ENCODE measurements around the gene SCP2. TPM values are rescaled to one million over a fixed set of nuclear protein-coding genes. Genes with fewer than 3 reads are reported as not detected.

Gene SCP2
- total and polyA plus RNA-seq, 2 experiments from 2014 or later = 131 to 236 TPM

DNA sequence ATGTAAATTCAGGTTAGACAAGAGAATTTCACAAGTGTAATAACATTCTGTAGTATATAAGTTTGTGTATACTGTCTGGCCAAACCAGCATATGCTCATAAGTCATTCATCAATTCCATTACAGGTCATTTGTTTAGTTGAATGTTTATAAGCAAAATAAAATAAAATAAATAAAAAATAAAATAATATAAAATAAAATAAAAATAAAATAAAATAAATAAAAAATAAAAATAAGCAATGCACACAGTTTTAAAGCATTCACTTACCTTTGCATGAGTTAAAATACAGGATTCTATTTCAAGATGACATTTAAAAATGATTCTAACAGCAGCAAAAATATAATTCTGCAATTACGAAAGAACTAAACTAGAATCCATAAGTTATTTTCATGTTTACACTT is 144.8 kb downstream of the SCP2 start:
- H3K27me3 ChIP-seq = no peaks in the 10 kb centered on the region
- DNase-seq (ENCODE audit: low read depth in 1 of 2, low spot score in 1 of 2) = no peak
- H3K36me3 ChIP-seq = no peaks in the 10 kb centered on the region
- H3K27ac ChIP-seq = no peak overlapping the region
- H3K9me3 ChIP-seq (ENCODE audit: low read depth) = no peaks in the 10 kb centered on the region
- no peaks in the 10 kb centered on the region for H3K4me1 ChIP-seq (ENCODE audit: low read depth)
- H3K4me3 ChIP-seq = no peak overlapping the region
- TF ChIP-seq, protein P1, sequence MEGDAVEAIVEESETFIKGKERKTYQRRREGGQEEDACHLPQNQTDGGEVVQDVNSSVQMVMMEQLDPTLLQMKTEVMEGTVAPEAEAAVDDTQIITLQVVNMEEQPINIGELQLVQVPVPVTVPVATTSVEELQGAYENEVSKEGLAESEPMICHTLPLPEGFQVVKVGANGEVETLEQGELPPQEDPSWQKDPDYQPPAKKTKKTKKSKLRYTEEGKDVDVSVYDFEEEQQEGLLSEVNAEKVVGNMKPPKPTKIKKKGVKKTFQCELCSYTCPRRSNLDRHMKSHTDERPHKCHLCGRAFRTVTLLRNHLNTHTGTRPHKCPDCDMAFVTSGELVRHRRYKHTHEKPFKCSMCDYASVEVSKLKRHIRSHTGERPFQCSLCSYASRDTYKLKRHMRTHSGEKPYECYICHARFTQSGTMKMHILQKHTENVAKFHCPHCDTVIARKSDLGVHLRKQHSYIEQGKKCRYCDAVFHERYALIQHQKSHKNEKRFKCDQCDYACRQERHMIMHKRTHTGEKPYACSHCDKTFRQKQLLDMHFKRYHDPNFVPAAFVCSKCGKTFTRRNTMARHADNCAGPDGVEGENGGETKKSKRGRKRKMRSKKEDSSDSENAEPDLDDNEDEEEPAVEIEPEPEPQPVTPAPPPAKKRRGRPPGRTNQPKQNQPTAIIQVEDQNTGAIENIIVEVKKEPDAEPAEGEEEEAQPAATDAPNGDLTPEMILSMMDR (IDR thresholded peaks at IDR 0.05; ENCODE audit: low read depth, low read length) = no peak

DNA sequence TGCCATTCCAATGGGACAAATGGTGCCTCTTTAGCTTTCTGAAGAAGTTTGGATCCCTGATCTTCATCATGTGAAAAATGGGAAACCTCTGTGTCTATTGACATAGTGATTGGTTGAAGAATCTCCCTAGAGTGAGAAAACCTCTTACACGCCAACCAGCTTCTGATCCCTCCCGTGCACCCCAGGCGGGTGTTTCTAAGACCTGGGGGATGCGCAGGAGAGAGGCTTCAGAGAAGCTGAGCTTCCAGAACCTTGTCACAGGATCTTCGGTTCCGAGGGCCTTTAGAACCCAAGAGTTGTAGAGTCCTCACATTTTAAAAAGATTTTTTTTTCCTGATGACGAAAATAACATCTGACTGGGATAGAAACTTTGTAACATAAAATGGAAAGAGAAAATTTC is 146.2 kb downstream of the SCP2 start:
- no peak overlapping the region for H3K4me3 ChIP-seq
- H3K27ac ChIP-seq = no peak overlapping the region
- H3K27me3 ChIP-seq = no peaks in the 10 kb centered on the region
- H3K9me3 ChIP-seq (ENCODE audit: low read depth) = no peaks in the 10 kb centered on the region
- TF ChIP-seq, protein P1 (IDR thresholded peaks at IDR 0.05; ENCODE audit: low read depth, low read length) = no peak
- no peaks in the 10 kb centered on the region for H3K4me1 ChIP-seq (ENCODE audit: low read depth)
- H3K36me3 ChIP-seq = no peaks in the 10 kb centered on the region
- DNase-seq (ENCODE audit: low read depth in 1 of 2, low spot score in 1 of 2) = no peak

DNA sequence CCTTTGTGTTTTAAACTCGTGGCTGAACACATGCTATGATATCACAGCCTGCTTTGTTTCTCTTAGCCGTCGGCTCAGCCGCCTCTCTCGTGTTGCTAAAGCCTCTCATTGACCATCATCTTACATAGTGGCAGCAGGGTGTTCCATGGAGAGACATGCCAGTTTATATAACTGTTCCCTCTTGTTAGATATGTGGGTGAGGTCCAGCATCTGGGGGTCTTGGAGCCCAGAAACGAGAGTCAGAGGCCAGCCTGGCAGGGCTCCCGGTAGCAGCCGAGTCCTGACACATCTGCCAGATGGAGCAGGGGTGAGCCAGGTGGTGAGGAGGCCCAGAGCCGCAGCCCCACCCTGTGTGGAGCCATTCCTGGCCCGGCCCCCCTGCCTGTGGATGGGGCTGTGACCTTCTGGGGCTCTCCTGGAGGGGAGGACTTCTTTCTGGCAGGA is 146.8 kb downstream of the SCP2 start:
- Histone ChIP-seq H3K27me3 (no peaks in the 10 kb centered on the region), H3K9me3 (ENCODE audit: low read depth) (no peaks in the 10 kb centered on the region), H3K4me3 (no peak overlapping the region), H3K4me1 (ENCODE audit: low read depth) (no peaks in the 10 kb centered on the region), H3K27ac (no peak overlapping the region), H3K36me3 (no peaks in the 10 kb centered on the region)
- TF ChIP-seq, protein P1 (IDR thresholded peaks at IDR 0.05; ENCODE audit: low read depth, low read length) = no peak
- no peak for DNase-seq (ENCODE audit: low read depth in 1 of 2, low spot score in 1 of 2)

DNA sequence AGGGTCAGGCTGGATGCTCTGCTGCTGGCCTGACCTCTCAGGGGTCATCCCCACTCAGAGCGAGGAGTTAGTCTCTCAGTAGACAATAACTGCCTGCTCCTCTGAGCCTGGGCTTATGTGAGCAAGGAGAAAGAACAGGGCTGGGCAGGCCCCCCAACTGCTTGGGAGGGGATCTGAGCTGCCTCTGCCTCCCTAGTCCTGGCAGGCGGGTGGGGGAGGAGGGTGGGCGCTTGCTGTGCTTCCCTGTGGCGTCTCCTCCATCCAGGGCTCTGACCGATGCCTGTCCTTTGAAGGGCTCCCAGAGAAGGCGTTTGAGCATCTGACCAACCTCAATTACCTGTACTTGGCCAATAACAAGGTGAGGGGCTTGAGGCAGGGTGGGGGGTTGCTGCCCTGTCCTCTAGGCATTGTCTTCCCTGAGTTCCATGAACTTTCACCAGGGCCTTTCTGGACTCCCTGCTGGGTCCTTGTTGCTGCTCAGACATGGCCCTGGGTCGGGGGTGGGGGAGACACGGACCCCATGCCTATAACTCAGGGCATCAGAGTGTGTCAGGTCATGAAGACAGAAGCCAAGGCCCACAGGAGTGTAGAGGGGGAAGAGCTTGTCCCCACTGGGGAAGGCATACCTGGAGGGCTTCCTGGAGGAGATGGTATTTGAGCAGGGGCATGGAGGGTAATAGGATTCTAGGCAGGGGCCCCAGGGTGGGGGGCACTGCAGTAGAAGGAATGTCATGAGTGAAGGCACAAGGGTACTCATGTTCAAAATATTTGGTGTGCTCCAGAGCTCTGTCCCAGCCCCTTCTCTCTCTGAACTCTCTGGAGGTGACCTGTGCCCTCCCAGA is 147.5 kb downstream of the SCP2 start:
- Histone ChIP-seq H3K27ac (no peak overlapping the region), H3K4me1 (ENCODE audit: low read depth) (no peaks in the 10 kb centered on the region), H3K9me3 (ENCODE audit: low read depth) (no peaks in the 10 kb centered on the region), H3K4me3 (no peak overlapping the region), H3K36me3 (no peaks in the 10 kb centered on the region), H3K27me3 (no peaks in the 10 kb centered on the region)
- DNase-seq (ENCODE audit: low read depth in 1 of 2, low spot score in 1 of 2) = no peak
- TF ChIP-seq, protein P1 (IDR thresholded peaks at IDR 0.05; ENCODE audit: low read depth, low read length) = no peak

DNA sequence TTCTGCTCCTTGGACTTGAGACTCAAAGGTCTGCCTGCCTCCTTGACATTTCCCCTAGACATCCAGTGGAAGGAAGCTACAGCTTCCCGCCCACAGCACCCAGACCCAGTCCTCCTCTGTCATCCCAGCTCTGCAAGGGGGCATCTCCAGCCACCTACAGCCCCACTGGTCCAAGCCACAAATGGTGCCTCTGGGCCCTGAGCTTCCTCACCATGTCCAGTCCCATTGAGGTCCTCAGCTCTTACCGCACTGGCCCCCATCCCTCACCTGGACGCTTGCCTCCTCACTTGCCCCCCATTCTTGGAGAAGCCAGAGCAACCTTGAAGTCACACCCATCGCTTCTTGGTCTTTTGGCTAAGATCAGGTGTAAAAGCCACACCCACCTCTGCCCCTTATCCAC is 148.1 kb downstream of the SCP2 start:
- Histone ChIP-seq H3K27ac (no peak overlapping the region), H3K9me3 (ENCODE audit: low read depth) (no peaks in the 10 kb centered on the region), H3K36me3 (no peaks in the 10 kb centered on the region), H3K4me3 (no peak overlapping the region), H3K4me1 (ENCODE audit: low read depth) (no peaks in the 10 kb centered on the region), H3K27me3 (no peaks in the 10 kb centered on the region)
- TF ChIP-seq, protein P1 (IDR thresholded peaks at IDR 0.05; ENCODE audit: low read depth, low read length) = no peak
- DNase-seq (ENCODE audit: low read depth in 1 of 2, low spot score in 1 of 2) = no peak
